A549 (cell line): ENCODE measurements around the gene CPA5. TPM values are rescaled to one million over a fixed set of nuclear protein-coding genes. Genes with fewer than 3 reads are reported as not detected.

Source experiments
- ATAC-seq, 2 experiments: fragments of 200-7000 bp in 1 of 2; fragments of >200 bp in 1 of 2; cut with Nextera tagmentation in 1 of 2; cut with Tn5 transposase in 1 of 2; 3 replicates each; pipeline versions ENCODE4 v1.8.0 to v1.9.1; 2018 to 2020; ENCODE audit warnings: mild to moderate bottlenecking in 1 of 2, moderate library complexity in 1 of 2
- CTCF ChIA-PET: fragments of 300-600 bp; sonication (Branson Sonifier 250); formaldehyde crosslinking; extraction: SDS; loops from one replicate; lab custom pipeline; 2021; ENCODE audit warnings: antibody characterized with exemption, inconsistent platforms; lab: Yijun Ruan, JAX
- POLR2A ChIA-PET: fragments of 350-600 bp; formaldehyde crosslinking; extraction: SDS; loops from one replicate; lab custom pipeline; 2021; ENCODE audit warnings: antibody characterized with exemption, inconsistent platforms; lab: Yijun Ruan, JAX
- DNase-seq, 2 experiments: peaks; one replicate each; pipeline versions ENCODE4 v3.0.0 to v3.0.0-alpha.2; 2011 to 2016; ENCODE audit warnings: low read depth in 1 of 2, low spot score in 1 of 2
- FAIRE-seq: peaks from 2 replicates; lab custom pipeline; 2011; peaks lifted over from hg19 to GRCh38; lab: Jason Lieb, UNC
- H3K27ac ChIP-seq, 2 experiments: fragments of >200 bp; sonication (Bioruptor Twin); formaldehyde crosslinking; 3 replicates each; pipeline ENCODE4 v1.5.1; 2016 to 2017
- H3K4me1 ChIP-seq: fragments of >200 bp; sonication (Bioruptor Twin); formaldehyde crosslinking; 3 replicates; pipeline ENCODE4 v1.6.1; 2016
- H3K4me2 ChIP-seq: fragments of >200 bp; sonication (Bioruptor Twin); formaldehyde crosslinking; 3 replicates; pipeline ENCODE4 v1.6.1; 2016
- H3K4me3 ChIP-seq: fragments of >200 bp; sonication (Bioruptor Twin); formaldehyde crosslinking; 3 replicates; pipeline ENCODE4 v1.5.1; 2016
- H3K9me3 ChIP-seq: fragments of >200 bp; sonication (Bioruptor Twin); formaldehyde crosslinking; 3 replicates; pipeline ENCODE4 v1.6.1; 2016
- BCL3 ChIP-seq: fragments of >200 bp; sonication (Bioruptor Twin); formaldehyde crosslinking; IDR thresholded peaks from 3 replicates; pipeline ENCODE4 v1.6.1; 2016
- CBX2 ChIP-seq: fragments of 200-600 bp; sonication (generic); IDR thresholded peaks from 2 replicates; pipeline ENCODE4 v1.6.1; 2016; ENCODE audit warnings: low read depth, mild to moderate bottlenecking, borderline replicate concordance
- CBX8 ChIP-seq: fragments of 200-600 bp; sonication (generic); IDR thresholded peaks from 2 replicates; pipeline ENCODE4 v1.6.1; 2016
- CHD4 ChIP-seq: fragments of 200-600 bp; sonication (generic); IDR thresholded peaks from 2 replicates; pipeline ENCODE4 v1.6.1; 2016; ENCODE audit warnings: antibody characterized with exemption, mild to moderate bottlenecking, borderline replicate concordance
- EHF ChIP-seq: fragments of 250-450 bp; sonication (Bioruptor Pico); IDR thresholded peaks from 2 replicates; pipeline ENCODE4 v1.5.0; 2020; ENCODE audit warnings: mild to moderate bottlenecking
- EHMT2 ChIP-seq: fragments of 200-600 bp; sonication (generic); IDR thresholded peaks from 2 replicates; pipeline ENCODE4 v1.6.1; 2016; ENCODE audit warnings: antibody characterized with exemption, low read depth, mild to moderate bottlenecking, moderate library complexity
- ESRRA ChIP-seq: fragments of 150-350 bp; IDR thresholded peaks from 2 replicates; pipeline ENCODE4 v1.6.1; 2014; ENCODE audit warnings: mild to moderate bottlenecking, low read length, borderline replicate concordance
- FOXS1 ChIP-seq: fragments of 250-450 bp; sonication (Bioruptor Pico); IDR thresholded peaks from 2 replicates; pipeline ENCODE4 v1.5.0; 2020; ENCODE audit warnings: mild to moderate bottlenecking, moderate library complexity
- HEYL ChIP-seq: fragments of 250-450 bp; sonication (Bioruptor Pico); IDR thresholded peaks from 2 replicates; pipeline ENCODE4 v1.8.0; 2021; ENCODE audit warnings: mild to moderate bottlenecking, moderate library complexity
- HOXA7 ChIP-seq: fragments of 250-450 bp; sonication (Bioruptor Pico); IDR thresholded peaks from 2 replicates; pipeline ENCODE4 v1.5.0; 2020; ENCODE audit warnings: mild to moderate bottlenecking, moderate library complexity
- HOXB13 ChIP-seq: fragments of 250-450 bp; sonication (Bioruptor Pico); IDR thresholded peaks from 2 replicates; pipeline ENCODE4 v1.5.0; 2020; ENCODE audit warnings: low read depth, mild to moderate bottlenecking, moderate library complexity
- JUN ChIP-seq, 2 experiments: fragments of >200 bp; sonication (Bioruptor Twin); formaldehyde crosslinking; IDR thresholded peaks; 2 replicates in 1 of 2; 3 replicates in 1 of 2; pipeline ENCODE4 v1.6.1; 2016 to 2017
- JUNB ChIP-seq: fragments of >200 bp; sonication (Bioruptor Twin); formaldehyde crosslinking; IDR thresholded peaks from 2 replicates; pipeline ENCODE4 v1.6.1; 2016
- KDM1A ChIP-seq: fragments of 200-600 bp; sonication (generic); IDR thresholded peaks from 2 replicates; pipeline ENCODE4 v1.6.1; 2016; ENCODE audit warnings: low read depth, mild to moderate bottlenecking
- MAZ ChIP-seq: fragments of 150-350 bp; IDR thresholded peaks from 2 replicates; pipeline ENCODE4 v1.6.1; 2014; ENCODE audit warnings: antibody characterized with exemption, low read depth, low read length, borderline replicate concordance
- NPAS2 ChIP-seq: fragments of 250-450 bp; sonication (Bioruptor Pico); IDR thresholded peaks from 2 replicates; pipeline ENCODE4 v1.8.0; 2022; ENCODE audit warnings: mild to moderate bottlenecking, moderate library complexity, borderline replicate concordance
- NR3C1 ChIP-seq: fragments of >200 bp; sonication (Bioruptor Twin); formaldehyde crosslinking; IDR thresholded peaks from 3 replicates; pipeline ENCODE4 v1.6.1; 2017
- PBX3 ChIP-seq: IDR thresholded peaks from 2 replicates; pipeline ENCODE4 v1.6.1; 2012
- POLR2AphosphoS2 ChIP-seq: conservative IDR thresholded peaks from 2 replicates; pipeline ENCODE4 v1.6.1; 2012; ENCODE audit warnings: low read length, improper control_type of control experiment, inconsistent platforms
- RAD21 ChIP-seq, 2 experiments: fragments of >200 bp in 1 of 2; sonication (Bioruptor Twin) in 1 of 2; formaldehyde crosslinking in 1 of 2; IDR thresholded peaks in 1 of 2; conservative IDR thresholded peaks in 1 of 2; 2 replicates in 1 of 2; 3 replicates in 1 of 2; pipeline ENCODE4 v1.6.1; 2012 to 2018; ENCODE audit warnings: inconsistent platforms in 1 of 2
- RNF2 ChIP-seq: fragments of 200-600 bp; sonication (generic); IDR thresholded peaks from 2 replicates; pipeline ENCODE4 v1.6.1; 2016; ENCODE audit warnings: low read depth, mild to moderate bottlenecking, antibody characterized with exemption, moderate library complexity, borderline replicate concordance
- SMC3 ChIP-seq: fragments of >200 bp; sonication (Bioruptor Twin); formaldehyde crosslinking; IDR thresholded peaks from 3 replicates; pipeline ENCODE4 v1.6.1; 2018; ENCODE audit warnings: inconsistent platforms
- TP53 ChIP-seq: fragments of 250-450 bp; sonication (Bioruptor Pico); IDR thresholded peaks from 2 replicates; pipeline ENCODE4 v1.5.0; 2021; ENCODE audit warnings: mild to moderate bottlenecking, moderate library complexity
- ZC3H11A ChIP-seq: fragments of 450-650 bp; IDR thresholded peaks from 2 replicates; pipeline ENCODE4 v1.6.1; 2014; ENCODE audit warnings: antibody characterized with exemption, mild to moderate bottlenecking
- ZNF302 ChIP-seq: fragments of 250-450 bp; sonication (Bioruptor Pico); IDR thresholded peaks from 2 replicates; pipeline ENCODE4 v1.9.0; 2021; ENCODE audit warnings: inconsistent platforms, mild to moderate bottlenecking, moderate library complexity
- ZSCAN20 ChIP-seq: fragments of 250-450 bp; sonication (Bioruptor Pico); IDR thresholded peaks from 2 replicates; pipeline ENCODE4 v1.8.0; 2022; ENCODE audit warnings: mild to moderate bottlenecking, moderate library complexity
- WGBS: methylation state at CpG from one replicate; pipeline ENCODE4 v1.1.6; 2017; ENCODE audit errors: missing lambda C conversion rate; 5-methylcytosine and 5-hydroxymethylcytosine counted together
- polyA plus RNA-seq, 4 experiments: library from polyadenylated mRNA; depleted of rRNA in 3 of 4; stranded (reverse); fragments of >200 nt; fragmentation: RNase III in 1 of 4; extraction: RNeasy Plus Mini Kit Qiagen cat#74134 plus additional on column Dnase treatment in 1 of 4; gene quantifications; 2 replicates in 3 of 4; 3 replicates in 1 of 4; pipeline ENCODE4 v1.2.3, GENCODE V29; 2011 to 2017
- TF ChIP-seq, protein P1 (sequence below): fragments of 200-600 bp; sonication (generic); IDR thresholded peaks from 2 replicates; pipeline ENCODE4 v1.6.1; 2016; ENCODE audit warnings: antibody characterized with exemption, mild to moderate bottlenecking, moderate library complexity
- TF ChIP-seq, protein P2 (sequence below): IDR thresholded peaks from 2 replicates; pipeline ENCODE4 v1.6.1; 2012; ENCODE audit warnings: low read depth, borderline replicate concordance
- TF ChIP-seq, protein P3 (sequence below): IDR thresholded peaks from 2 replicates; pipeline ENCODE4 v1.6.1; 2012
- TF ChIP-seq, protein P4 (sequence below): fragments of 150-350 bp; IDR thresholded peaks from 2 replicates; pipeline ENCODE4 v1.6.1; 2014; ENCODE audit warnings: low read depth, mild to moderate bottlenecking, low read length

Gene CPA5
- polyA plus RNA-seq, 2 of the 4 experiments (the other 2 are of a cell fraction): not detected

GRCh38 chr7:130395421-130395820 is 50.8 kb downstream of the CPA5 start:
- Histone ChIP-seq H3K27ac (no peak overlapping the region), H3K4me1 (no peaks in the 10 kb centered on the region), H3K4me3 (no peak overlapping the region), H3K9me3 (no peaks in the 10 kb centered on the region), H3K4me2 (no peak overlapping the region)
- no peak for DNase-seq
- CTCF ChIA-PET: no interaction called here
- POLR2A ChIA-PET: no interaction called here
- WGBS: 59% methylated on average over 5 of the region's 5 CpGs
- FAIRE-seq: no peak
- no peak for ATAC-seq
- TF ChIP-seq ZSCAN20: no peak
- TF ChIP-seq CBX8: no peak
- TF ChIP-seq HEYL (CRISPR knock-in tag): no peak
- TF ChIP-seq, protein P1, sequence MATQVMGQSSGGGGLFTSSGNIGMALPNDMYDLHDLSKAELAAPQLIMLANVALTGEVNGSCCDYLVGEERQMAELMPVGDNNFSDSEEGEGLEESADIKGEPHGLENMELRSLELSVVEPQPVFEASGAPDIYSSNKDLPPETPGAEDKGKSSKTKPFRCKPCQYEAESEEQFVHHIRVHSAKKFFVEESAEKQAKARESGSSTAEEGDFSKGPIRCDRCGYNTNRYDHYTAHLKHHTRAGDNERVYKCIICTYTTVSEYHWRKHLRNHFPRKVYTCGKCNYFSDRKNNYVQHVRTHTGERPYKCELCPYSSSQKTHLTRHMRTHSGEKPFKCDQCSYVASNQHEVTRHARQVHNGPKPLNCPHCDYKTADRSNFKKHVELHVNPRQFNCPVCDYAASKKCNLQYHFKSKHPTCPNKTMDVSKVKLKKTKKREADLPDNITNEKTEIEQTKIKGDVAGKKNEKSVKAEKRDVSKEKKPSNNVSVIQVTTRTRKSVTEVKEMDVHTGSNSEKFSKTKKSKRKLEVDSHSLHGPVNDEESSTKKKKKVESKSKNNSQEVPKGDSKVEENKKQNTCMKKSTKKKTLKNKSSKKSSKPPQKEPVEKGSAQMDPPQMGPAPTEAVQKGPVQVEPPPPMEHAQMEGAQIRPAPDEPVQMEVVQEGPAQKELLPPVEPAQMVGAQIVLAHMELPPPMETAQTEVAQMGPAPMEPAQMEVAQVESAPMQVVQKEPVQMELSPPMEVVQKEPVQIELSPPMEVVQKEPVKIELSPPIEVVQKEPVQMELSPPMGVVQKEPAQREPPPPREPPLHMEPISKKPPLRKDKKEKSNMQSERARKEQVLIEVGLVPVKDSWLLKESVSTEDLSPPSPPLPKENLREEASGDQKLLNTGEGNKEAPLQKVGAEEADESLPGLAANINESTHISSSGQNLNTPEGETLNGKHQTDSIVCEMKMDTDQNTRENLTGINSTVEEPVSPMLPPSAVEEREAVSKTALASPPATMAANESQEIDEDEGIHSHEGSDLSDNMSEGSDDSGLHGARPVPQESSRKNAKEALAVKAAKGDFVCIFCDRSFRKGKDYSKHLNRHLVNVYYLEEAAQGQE: no peak
- TF ChIP-seq HOXB13 (CRISPR knock-in tag): no peak
- no peak for TF ChIP-seq HOXA7 (CRISPR knock-in tag)
- TF ChIP-seq TP53: no peak
- TF ChIP-seq JUNB: no peak
- TF ChIP-seq ESRRA: no peak
- no peak for TF ChIP-seq NPAS2 (CRISPR knock-in tag)
- TF ChIP-seq MAZ: no peak
- TF ChIP-seq PBX3: no peak
- no peak for TF ChIP-seq JUN (IDR thresholded peaks at IDR 0.05)
- TF ChIP-seq ZC3H11A: no peak
- TF ChIP-seq SMC3: no peak

- H3K4me3 ChIP-seq: no peak overlapping the region
- H3K9me3 ChIP-seq: no peaks in the 10 kb centered on the region
- WGBS: 65% methylated on average over 3 of the region's 3 CpGs
- CTCF ChIA-PET: interaction anchor here (0.6 kb wide), 1 partner anchor 35 kb away, joined by 3 read pairs; no protein-coding TSS in a partner anchor
- DNase-seq: no peak
- no peak overlapping the region for H3K4me2 ChIP-seq
- POLR2A ChIA-PET: no interaction called here
- FAIRE-seq: no peak
- ATAC-seq: no peak
- TF ChIP-seq NR3C1 (no peak), ZNF302 (no peak), RNF2 (no peak), CBX2 (no peak), RAD21 (conservative IDR thresholded peaks at IDR 0.05 in 1 of 2, IDR thresholded peaks at IDR 0.05 in 1 of 2) (no peak), JUN (IDR thresholded peaks at IDR 0.05) (no peak), POLR2AphosphoS2 (no peak), FOXS1 (no peak), BCL3 (no peak), HOXA7 (CRISPR knock-in tag) (no peak), ZSCAN20 (no peak), EHF (CRISPR knock-in tag) (no peak), CBX8 (no peak), CHD4 (no peak), KDM1A (no peak), EHMT2 (no peak)
- TF ChIP-seq, protein P2, sequence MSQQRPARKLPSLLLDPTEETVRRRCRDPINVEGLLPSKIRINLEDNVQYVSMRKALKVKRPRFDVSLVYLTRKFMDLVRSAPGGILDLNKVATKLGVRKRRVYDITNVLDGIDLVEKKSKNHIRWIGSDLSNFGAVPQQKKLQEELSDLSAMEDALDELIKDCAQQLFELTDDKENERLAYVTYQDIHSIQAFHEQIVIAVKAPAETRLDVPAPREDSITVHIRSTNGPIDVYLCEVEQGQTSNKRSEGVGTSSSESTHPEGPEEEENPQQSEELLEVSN: no peak
- TF ChIP-seq, protein P3, sequence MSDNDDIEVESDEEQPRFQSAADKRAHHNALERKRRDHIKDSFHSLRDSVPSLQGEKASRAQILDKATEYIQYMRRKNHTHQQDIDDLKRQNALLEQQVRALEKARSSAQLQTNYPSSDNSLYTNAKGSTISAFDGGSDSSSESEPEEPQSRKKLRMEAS: no peak
- TF ChIP-seq, protein P4, sequence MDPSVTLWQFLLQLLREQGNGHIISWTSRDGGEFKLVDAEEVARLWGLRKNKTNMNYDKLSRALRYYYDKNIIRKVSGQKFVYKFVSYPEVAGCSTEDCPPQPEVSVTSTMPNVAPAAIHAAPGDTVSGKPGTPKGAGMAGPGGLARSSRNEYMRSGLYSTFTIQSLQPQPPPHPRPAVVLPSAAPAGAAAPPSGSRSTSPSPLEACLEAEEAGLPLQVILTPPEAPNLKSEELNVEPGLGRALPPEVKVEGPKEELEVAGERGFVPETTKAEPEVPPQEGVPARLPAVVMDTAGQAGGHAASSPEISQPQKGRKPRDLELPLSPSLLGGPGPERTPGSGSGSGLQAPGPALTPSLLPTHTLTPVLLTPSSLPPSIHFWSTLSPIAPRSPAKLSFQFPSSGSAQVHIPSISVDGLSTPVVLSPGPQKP: no peak
- TF ChIP-seq, all 56 proteins: peak for 0
- H3K27ac ChIP-seq: no peak overlapping the region
- no peaks in the 10 kb centered on the region for H3K4me1 ChIP-seq
Measured at GRCh38 chr7:130396109-130396508, 51.5 kb downstream of the CPA5 start.
